ENCODE results near the gene CARD14. TPM values are rescaled to one million over a fixed set of nuclear protein-coding genes. Genes with fewer than 3 reads are reported as not detected.

The CARD14 gene
- total RNA-seq, 4 donors from 2014 or later, result 0.14 to 0.75 (median 0.48) TPM; not detected in 1

GRCh38 chr17:80130992-80131391 lies 38.8 kb upstream of the CARD14 start:
- WGBS, 2 donors (ENCODE audit: low coverage in 1 of 2), result 92 to 95% methylated on average over 2 to 3 of the region's 3 CpGs
- intact Hi-C loops (cut with DNase I; ENCODE audit: low total_unique reads), result no loop called here

GRCh38 chr17:80132906-80133625 lies 36.8 kb upstream of the CARD14 start:
- 80 to 90% methylated on average over 2 to 5 of the region's 5 CpGs for whole genome bisulfite sequencing, 2 donors (ENCODE audit: low coverage in 1 of 2)
- Histone ChIP-seq H3K27me3 (no peaks in the 10 kb centered on the region), H3K36me3 (peaks cover 0 to 40% (median 19%) of the 10 kb centered on the region in 4 donors), H3K4me3 (no peak overlapping the region), H3K4me1 (no peaks in the 10 kb centered on the region), H3K27ac (no peak overlapping the region), H3K9me3 (no peaks in the 10 kb centered on the region)
- in situ Hi-C loops (cut with MboI; ENCODE audit: low pct_ligation_motif_present in 1 of 4, low pct_unique_long_range_greater_than_20kb in 1 of 4, low sequenced_read_pairs in 3 of 4) (no loop called here), intact Hi-C loops (cut with DNase I; ENCODE audit: low total_unique reads) (no loop called here)
- DNase-seq, result no peak
- TF ChIP-seq CTCF (IDR thresholded peaks at IDR 0.05) (no peak), EP300 (IDR thresholded peaks at IDR 0.05; ENCODE audit: low read depth) (no peak), POLR2AphosphoS5 (IDR thresholded peaks at IDR 0.05) (no peak), POLR2A (IDR thresholded peaks at IDR 0.05) (no peak)

More at GRCh38 chr17:80130992-80131391, 38.8 kb upstream of the CARD14 start:
- no peak for DNase-seq
- Histone ChIP-seq H3K4me3 (no peak overlapping the region), H3K9me3 (no peaks in the 10 kb centered on the region), H3K4me1 (no peaks in the 10 kb centered on the region), H3K27me3 (no peaks in the 10 kb centered on the region), H3K27ac (no peak overlapping the region), H3K36me3 (peaks cover 0 to 24% (median 9%) of the 10 kb centered on the region in 4 donors)
- in situ Hi-C loops (cut with MboI; ENCODE audit: low pct_ligation_motif_present in 1 of 4, low pct_unique_long_range_greater_than_20kb in 1 of 4, low sequenced_read_pairs in 3 of 4), result no loop called here
- TF ChIP-seq EP300 (IDR thresholded peaks at IDR 0.05; ENCODE audit: low read depth), result no peak
- TF ChIP-seq CTCF (IDR thresholded peaks at IDR 0.05), result no peak
- no peak for TF ChIP-seq POLR2A (IDR thresholded peaks at IDR 0.05)
- no peak for TF ChIP-seq POLR2AphosphoS5 (IDR thresholded peaks at IDR 0.05)

- Histone ChIP-seq H3K4me3 (no peak overlapping the region), H3K27me3 (no peaks in the 10 kb centered on the region), H3K36me3 (peaks cover 0 to 44% (median 20%) of the 10 kb centered on the region in 4 donors), H3K27ac (no peak overlapping the region), H3K4me1 (peaks cover 0 to 1% (median 0%) of the 10 kb centered on the region in 4 donors), H3K9me3 (no peaks in the 10 kb centered on the region)
- no peak for DNase-seq
- 80 to 94% methylated on average over 1 to 6 of the region's 6 CpGs for WGBS, 2 donors (ENCODE audit: low coverage in 1 of 2)
- in situ Hi-C loops (cut with MboI; ENCODE audit: low pct_ligation_motif_present in 1 of 4, low pct_unique_long_range_greater_than_20kb in 1 of 4, low sequenced_read_pairs in 3 of 4) (no loop called here), intact Hi-C loops (cut with DNase I; ENCODE audit: low total_unique reads) (no loop called here)
- TF ChIP-seq POLR2AphosphoS5 (IDR thresholded peaks at IDR 0.05), result no peak
- TF ChIP-seq CTCF (IDR thresholded peaks at IDR 0.05), result no peak
Observed at GRCh38 chr17:80133626-80133970, 36.2 kb upstream of the CARD14 start.

- H3K36me3 ChIP-seq, result peaks cover 0 to 71% (median 34%) of the 10 kb centered on the region in 4 donors
- H3K4me3 ChIP-seq, result no peak overlapping the region
- WGBS, 2 donors (ENCODE audit: low coverage in 1 of 2), result 97% methylated on average over 9 of the region's 9 CpGs; no CpG with 5 or more reads in 1 of the 2 donors
- no peaks in the 10 kb centered on the region for H3K27me3 ChIP-seq
- no peak overlapping the region for H3K27ac ChIP-seq
- intact Hi-C loops (cut with DNase I; ENCODE audit: low total_unique reads), result no loop called here
- in situ Hi-C loops (cut with MboI; ENCODE audit: low pct_ligation_motif_present in 1 of 4, low pct_unique_long_range_greater_than_20kb in 1 of 4, low sequenced_read_pairs in 3 of 4), result no loop called here
- H3K9me3 ChIP-seq, result no peaks in the 10 kb centered on the region
- peaks cover 0 to 10% (median 0%) of the 10 kb centered on the region in 4 donors for H3K4me1 ChIP-seq
- no peak for DNase-seq
- TF ChIP-seq EP300 (IDR thresholded peaks at IDR 0.05; ENCODE audit: low read depth), result no peak
Observed at GRCh38 chr17:80137131-80137530, 32.7 kb upstream of the CARD14 start.
